HepG2 (cell line): ENCODE results near the gene SNX22. TPM values are rescaled to one million over a fixed set of nuclear protein-coding genes. Genes with fewer than 3 reads are reported as not detected.

Experiments used
- HINFP ChIP-seq: sonication (generic); formaldehyde crosslinking; IDR thresholded peaks from 2 replicates; pipeline ENCODE4 v1.4.0; 2020; ENCODE audit warnings: low read depth, mild to moderate bottlenecking, missing genetic modification reagents
- HMGA1 ChIP-seq: sonication (generic); formaldehyde crosslinking; conservative IDR thresholded peaks from 2 replicates; pipeline ENCODE4 v1.4.0; 2020; ENCODE audit warnings: missing genetic modification reagents
- HNF1B ChIP-seq: sonication (generic); formaldehyde crosslinking; IDR thresholded peaks from 2 replicates; pipeline ENCODE4 v1.5.1; 2020; ENCODE audit warnings: mild to moderate bottlenecking, moderate library complexity, missing genetic modification reagents
- NAIF1 ChIP-seq: sonication (generic); formaldehyde crosslinking; IDR thresholded peaks from 2 replicates; pipeline ENCODE4 v1.5.0; 2020; ENCODE audit warnings: mild to moderate bottlenecking, missing genetic modification reagents, borderline replicate concordance
- PAWR ChIP-seq: sonication (generic); formaldehyde crosslinking; IDR thresholded peaks from 2 replicates; pipeline ENCODE4 v1.4.0; 2020; ENCODE audit warnings: missing genetic modification reagents, mild to moderate bottlenecking, borderline replicate concordance
- PRDM10 ChIP-seq: sonication (generic); formaldehyde crosslinking; IDR thresholded peaks from 2 replicates; pipeline ENCODE4 v1.4.0; 2020; ENCODE audit warnings: low read depth, missing genetic modification reagents
- SAP130 ChIP-seq: IDR thresholded peaks from 2 replicates; pipeline ENCODE4 v1.6.1; 2016; ENCODE audit warnings: low read depth
- SATB2 ChIP-seq: sonication (generic); formaldehyde crosslinking; IDR thresholded peaks from 2 replicates; pipeline ENCODE4 v1.5.0; 2020; ENCODE audit warnings: missing genetic modification reagents
- TIGD3 ChIP-seq: sonication (generic); formaldehyde crosslinking; IDR thresholded peaks from 2 replicates; pipeline ENCODE4 v1.5.1; 2020; ENCODE audit warnings: mild to moderate bottlenecking, missing genetic modification reagents, borderline replicate concordance
- ZNF232 ChIP-seq: sonication (generic); formaldehyde crosslinking; IDR thresholded peaks from 2 replicates; pipeline ENCODE4 v1.4.0; 2020; ENCODE audit warnings: missing genetic modification reagents, borderline replicate concordance
- ZNF280B ChIP-seq: sonication (generic); formaldehyde crosslinking; IDR thresholded peaks from 2 replicates; pipeline ENCODE4 v1.5.0; 2020; ENCODE audit warnings: missing genetic modification reagents, mild to moderate bottlenecking, borderline replicate concordance
- ZNF30 ChIP-seq: sonication (generic); formaldehyde crosslinking; IDR thresholded peaks from 2 replicates; pipeline ENCODE4 v1.5.0; 2020; ENCODE audit warnings: mild to moderate bottlenecking, missing genetic modification reagents
- ZNF431 ChIP-seq: sonication (generic); formaldehyde crosslinking; IDR thresholded peaks from 2 replicates; pipeline ENCODE4 v1.9.0; 2022; ENCODE audit warnings: missing genetic modification reagents, low read depth, mild to moderate bottlenecking, borderline replicate concordance
- ZNF543 ChIP-seq: sonication (generic); formaldehyde crosslinking; IDR thresholded peaks from 2 replicates; pipeline ENCODE4 v1.4.0; 2020; ENCODE audit warnings: mild to moderate bottlenecking, missing genetic modification reagents
- ZNF660 ChIP-seq: sonication (generic); formaldehyde crosslinking; IDR thresholded peaks from 2 replicates; pipeline ENCODE4 v1.5.1; 2020; ENCODE audit warnings: mild to moderate bottlenecking, low read depth, missing genetic modification reagents, borderline replicate concordance
- ZNF784 ChIP-seq: sonication (generic); formaldehyde crosslinking; IDR thresholded peaks from 2 replicates; pipeline ENCODE4 v1.5.1; 2020; ENCODE audit warnings: missing genetic modification reagents, mild to moderate bottlenecking, borderline replicate concordance
- ZNF816 ChIP-seq: sonication (generic); formaldehyde crosslinking; IDR thresholded peaks from 2 replicates; pipeline ENCODE4 v1.8.0; 2022; ENCODE audit warnings: missing genetic modification reagents, mild to moderate bottlenecking, borderline replicate concordance
- polyA plus RNA-seq, 8 experiments: library from polyadenylated mRNA; depleted of rRNA in 3 of 8; stranded (reverse) in 7 of 8; unstranded in 1 of 8; fragments of >200 nt; fragmentation: Illumina TruSeq in 4 of 8; extraction: Trizol in 4 of 8; gene quantifications; 2 replicates each; pipeline versions ENCODE4 v1.2.1 to v1.2.3, GENCODE V29; 2011 to 2016; ENCODE audit warnings: low read depth in 4 of 8, missing spikeins in 1 of 8, mixed read lengths in 1 of 8; ENCODE audit not compliant: insufficient read depth in 1 of 8
- total RNA-seq, 5 experiments: library from RNA; depleted of rRNA; stranded (reverse); fragments of >200 nt; fragmentation: Illumina TruSeq; extraction: Trizol; gene quantifications; 2 replicates each; pipeline ENCODE4 v1.2.3, GENCODE V29; 2016; ENCODE audit warnings: low read depth in 1 of 5

The SNX22 gene
- total and polyA plus RNA-seq, 2 of the 13 experiments (the other 11 are each of a cell fraction or from before 2014, with no cell fraction given) = 2.3 to 5.5 TPM

- TF ChIP-seq HNF1B (CRISPR knock-in tag) (no peak), SATB2 (CRISPR knock-in tag) (no peak), ZNF431 (CRISPR knock-in tag) (0 out of 2 replicates have a peak, but pooled peaks have one; percentile 34), PRDM10 (no peak), HINFP (no peak), SAP130 (CRISPR knock-in tag) (peak; percentile 40), NAIF1 (CRISPR knock-in tag) (no peak), ZNF784 (no peak), PAWR (no peak), HMGA1 (CRISPR knock-in tag) (no peak), ZNF232 (CRISPR knock-in tag) (no peak), ZNF816 (0 out of 2 replicates have a peak, but pooled peaks have one; percentile 15), TIGD3 (CRISPR knock-in tag) (no peak), ZNF30 (CRISPR knock-in tag) (no peak), ZNF543 (CRISPR knock-in tag) (no peak), ZNF280B (CRISPR knock-in tag) (peak; percentile 31; the same call in 1 of the 2 replicates), ZNF660 (CRISPR knock-in tag) (no peak)
Observed at GRCh38 chr15:64151727-64152506, at the start of gene SNX22 (continued).
